Raji (cell line): Measurements from ENCODE around the gene JOSD1.

Experiments
- POLR2A ChIP-seq: IDR thresholded peaks from 2 replicates; pipeline ENCODE4 v1.6.1; 2011; ENCODE audit warnings: low read depth, low read length, control low read depth; ENCODE audit not compliant: insufficient read depth

JOSD1 gene

GRCh38 chr22:38724926-38725571 lies 24.3 kb upstream of the JOSD1 start:
- no peak for TF ChIP-seq POLR2A

- TF ChIP-seq POLR2A, result no peak
These were observed 23.4 kb upstream of the JOSD1 start for GRCh38 chr22:38724176-38724575.

GRCh38 chr22:38721551-38721950 lies 20.8 kb upstream of the JOSD1 start:
- TF ChIP-seq POLR2A, result no peak

GRCh38 chr22:38720350-38720749 lies 19.6 kb upstream of the JOSD1 start:
- no peak for TF ChIP-seq POLR2A

DNA sequence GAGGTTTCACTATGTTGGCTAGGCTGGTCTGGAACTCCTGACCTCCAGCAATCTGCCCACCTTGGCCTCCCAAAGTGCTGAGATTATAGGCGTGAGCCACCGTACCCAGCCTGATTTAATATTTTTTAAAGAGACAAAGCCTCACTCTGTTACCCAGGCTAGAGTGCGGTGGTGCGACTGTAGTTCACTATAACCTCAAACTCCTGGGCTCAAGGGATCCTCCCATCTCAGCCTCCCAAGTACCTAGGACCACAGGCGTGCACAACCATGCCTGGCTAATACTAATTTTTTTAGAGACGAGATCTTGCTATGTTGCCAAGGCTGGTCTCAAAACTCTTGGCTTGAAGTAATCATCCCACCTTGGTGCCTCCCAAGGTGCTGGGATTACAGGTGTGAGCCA lies 18.5 kb upstream of the JOSD1 start:
- no peak for TF ChIP-seq POLR2A

GRCh38 chr22:38718414-38718813 lies 17.7 kb upstream of the JOSD1 start:
- no peak for TF ChIP-seq POLR2A

GRCh38 chr22:38717244-38717643 lies 16.5 kb upstream of the JOSD1 start:
- no peak for TF ChIP-seq POLR2A

- TF ChIP-seq POLR2A, result no peak
These were observed 16.1 kb upstream of the JOSD1 start for GRCh38 chr22:38716826-38717225.

DNA sequence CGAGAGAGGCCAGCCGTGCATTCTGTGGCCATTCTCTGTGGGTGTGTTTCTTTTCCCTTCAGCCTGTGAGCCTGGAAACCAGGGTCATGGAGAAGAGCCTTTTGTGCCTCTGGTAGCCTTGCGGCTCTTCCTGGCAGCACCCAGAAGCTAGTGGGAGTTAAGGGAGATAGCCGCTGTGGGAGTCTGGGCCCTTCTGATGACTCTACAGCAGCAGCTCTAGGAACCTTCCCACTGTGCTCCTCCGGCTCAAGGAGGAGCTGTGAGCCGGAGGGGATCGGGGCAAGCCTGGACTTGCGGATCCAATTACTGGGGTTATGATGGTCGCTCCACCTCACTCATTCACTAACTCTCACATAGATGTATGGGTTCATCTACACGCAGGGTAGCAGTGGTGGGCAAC lies 15.5 kb upstream of the JOSD1 start:
- no peak for TF ChIP-seq POLR2A

GRCh38 chr22:38715852-38716251 lies 15.1 kb upstream of the JOSD1 start:
- TF ChIP-seq POLR2A, result no peak

- TF ChIP-seq POLR2A, result no peak
These were observed 14.5 kb upstream of the JOSD1 start for GRCh38 chr22:38715176-38715764.

- TF ChIP-seq POLR2A, result no peak
These were observed 13.2 kb upstream of the JOSD1 start for GRCh38 chr22:38713921-38714320.

GRCh38 chr22:38712486-38713207 lies 11.9 kb upstream of the JOSD1 start:
- no peak for TF ChIP-seq POLR2A

DNA sequence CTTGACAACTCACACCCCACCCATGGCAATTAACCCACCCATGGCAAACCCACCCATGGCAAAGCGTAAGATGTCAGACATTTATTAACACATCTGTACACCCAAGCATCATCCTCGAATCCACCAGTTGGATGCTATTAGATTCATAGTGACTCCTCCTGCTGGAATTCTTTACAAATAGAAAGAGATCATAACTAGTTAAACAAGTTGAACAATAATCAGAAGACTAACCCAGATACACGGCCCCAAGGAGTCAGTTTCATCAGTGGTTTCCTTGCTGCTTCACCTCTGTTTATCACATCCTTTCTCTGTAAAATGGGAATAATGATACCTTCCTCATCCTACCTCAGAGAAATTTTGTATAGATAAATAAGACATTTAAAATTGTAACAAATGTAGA lies 10.1 kb upstream of the JOSD1 start:
- TF ChIP-seq POLR2A, result no peak

GRCh38 chr22:38710351-38710750 lies 9.6 kb upstream of the JOSD1 start:
- no peak for TF ChIP-seq POLR2A

DNA sequence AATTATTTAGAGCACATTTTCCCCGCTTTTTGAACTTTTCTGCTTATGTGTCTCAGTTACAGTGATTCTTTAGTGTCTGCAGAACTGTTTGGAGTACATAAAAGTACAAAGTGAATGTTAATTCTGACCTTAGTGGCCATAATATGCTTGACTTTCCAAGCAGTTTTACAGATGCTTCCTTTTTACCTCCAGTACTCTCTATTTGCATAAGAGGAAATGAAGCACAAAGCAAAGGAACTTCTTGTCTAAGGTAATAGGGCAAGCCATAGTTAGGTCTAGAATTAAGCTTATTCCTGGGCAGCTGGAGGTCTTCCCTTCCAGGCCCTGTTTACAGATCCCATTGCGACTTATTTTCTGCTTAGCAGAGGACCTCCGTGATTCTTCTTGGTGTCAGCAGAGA lies 8.6 kb upstream of the JOSD1 start:
- TF ChIP-seq POLR2A, result no peak

DNA sequence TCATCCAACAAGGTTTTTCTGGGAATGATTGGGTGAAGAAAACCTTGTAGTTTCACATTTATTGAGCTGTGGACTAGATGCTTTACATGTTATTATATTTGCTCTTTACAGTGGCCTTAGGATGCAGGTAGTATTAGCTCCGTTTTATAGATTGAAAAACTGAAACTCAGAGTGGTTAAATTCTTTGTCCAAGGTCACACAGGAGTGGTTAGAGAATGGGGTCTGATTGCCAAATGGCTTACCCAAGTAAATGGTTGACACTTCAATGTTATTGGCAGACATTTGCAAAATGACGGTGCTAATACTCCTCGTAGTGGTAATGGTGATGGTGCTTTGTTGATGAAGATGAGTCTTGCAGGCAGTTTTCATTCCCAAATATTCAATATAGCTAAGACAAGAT lies 7.2 kb upstream of the JOSD1 start:
- no peak for TF ChIP-seq POLR2A

GRCh38 chr22:38707346-38707745 lies 6.6 kb upstream of the JOSD1 start:
- TF ChIP-seq POLR2A, result no peak

DNA sequence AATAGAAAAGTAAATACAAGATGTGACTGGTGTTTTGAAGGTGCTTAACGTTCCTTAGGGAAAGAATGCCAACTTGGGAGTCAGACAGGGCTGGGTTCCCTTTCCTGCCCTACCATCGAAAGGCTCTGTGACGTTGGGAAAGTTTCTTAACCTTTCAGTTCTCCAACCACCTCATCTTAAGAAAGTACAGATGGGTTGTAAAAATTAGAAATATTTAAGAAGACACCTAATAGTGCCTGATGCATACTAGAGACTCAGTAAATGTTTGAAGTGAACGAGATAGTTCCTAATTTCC lies 6.1 kb upstream of the JOSD1 start:
- TF ChIP-seq POLR2A, result no peak
